Measurements from ENCODE around the gene ACCSL. TPM values are rescaled to one million over a fixed set of nuclear protein-coding genes. Genes with fewer than 3 reads are reported as not detected.

ACCSL gene
- total and polyA plus RNA-seq, 2 donors (not counting 1 experiment from before 2014, with no cell fraction given), result not detected

GRCh38 chr11:44005063-44005701, 42.6 kb upstream of the ACCSL start:
- Histone ChIP-seq H3K79me2 (ENCODE audit: control insufficient read depth, insufficient read depth, low read length) (no peaks in the 10 kb centered on the region), H3K36me3 (ENCODE audit: control insufficient read depth, insufficient read depth, low read length) (no peaks in the 10 kb centered on the region), H3K27me3 (ENCODE audit: control insufficient read depth, insufficient read depth, low read length) (peaks cover 2% of the 10 kb centered on the region), H3K4me3 (replicated peaks in 1 of 4; ENCODE audit: control extremely low read depth in 1 of 4, insufficient read depth in 1 of 4, low read depth in 3 of 4, low read length in 4 of 4) (no peak overlapping the region), H3K27ac (ENCODE audit: insufficient read depth, low read length) (no peak overlapping the region), H3K9ac (ENCODE audit: insufficient read depth, low read length) (no peak overlapping the region), H3K4me2 (ENCODE audit: extremely low read depth, insufficient read depth, low read length) (no peak overlapping the region), H4K20me1 (ENCODE audit: control insufficient read depth, extremely low read depth, insufficient read depth, low read length) (no peaks in the 10 kb centered on the region), H3K9me3 (ENCODE audit: control insufficient read depth, insufficient read depth, low read depth, low read length) (no peaks in the 10 kb centered on the region), H2AFZ (ENCODE audit: low read length) (no peak overlapping the region), H3K4me1 (ENCODE audit: control insufficient read depth, extremely low read depth, insufficient read depth, low read length) (no peaks in the 10 kb centered on the region)
- no peak for DNase-seq (ENCODE audit: low read depth in 2 of 2)
- no peak for TF ChIP-seq EZH2 (IDR thresholded peaks at IDR 0.05; ENCODE audit: low read length, missing control alignments)
- TF ChIP-seq, protein P1, sequence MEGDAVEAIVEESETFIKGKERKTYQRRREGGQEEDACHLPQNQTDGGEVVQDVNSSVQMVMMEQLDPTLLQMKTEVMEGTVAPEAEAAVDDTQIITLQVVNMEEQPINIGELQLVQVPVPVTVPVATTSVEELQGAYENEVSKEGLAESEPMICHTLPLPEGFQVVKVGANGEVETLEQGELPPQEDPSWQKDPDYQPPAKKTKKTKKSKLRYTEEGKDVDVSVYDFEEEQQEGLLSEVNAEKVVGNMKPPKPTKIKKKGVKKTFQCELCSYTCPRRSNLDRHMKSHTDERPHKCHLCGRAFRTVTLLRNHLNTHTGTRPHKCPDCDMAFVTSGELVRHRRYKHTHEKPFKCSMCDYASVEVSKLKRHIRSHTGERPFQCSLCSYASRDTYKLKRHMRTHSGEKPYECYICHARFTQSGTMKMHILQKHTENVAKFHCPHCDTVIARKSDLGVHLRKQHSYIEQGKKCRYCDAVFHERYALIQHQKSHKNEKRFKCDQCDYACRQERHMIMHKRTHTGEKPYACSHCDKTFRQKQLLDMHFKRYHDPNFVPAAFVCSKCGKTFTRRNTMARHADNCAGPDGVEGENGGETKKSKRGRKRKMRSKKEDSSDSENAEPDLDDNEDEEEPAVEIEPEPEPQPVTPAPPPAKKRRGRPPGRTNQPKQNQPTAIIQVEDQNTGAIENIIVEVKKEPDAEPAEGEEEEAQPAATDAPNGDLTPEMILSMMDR (conservative IDR thresholded peaks at IDR 0.05 in 1 of 2, IDR thresholded peaks at IDR 0.05 in 1 of 2; ENCODE audit: low read depth in 1 of 2, low read length in 2 of 2), result no peak

DNA sequence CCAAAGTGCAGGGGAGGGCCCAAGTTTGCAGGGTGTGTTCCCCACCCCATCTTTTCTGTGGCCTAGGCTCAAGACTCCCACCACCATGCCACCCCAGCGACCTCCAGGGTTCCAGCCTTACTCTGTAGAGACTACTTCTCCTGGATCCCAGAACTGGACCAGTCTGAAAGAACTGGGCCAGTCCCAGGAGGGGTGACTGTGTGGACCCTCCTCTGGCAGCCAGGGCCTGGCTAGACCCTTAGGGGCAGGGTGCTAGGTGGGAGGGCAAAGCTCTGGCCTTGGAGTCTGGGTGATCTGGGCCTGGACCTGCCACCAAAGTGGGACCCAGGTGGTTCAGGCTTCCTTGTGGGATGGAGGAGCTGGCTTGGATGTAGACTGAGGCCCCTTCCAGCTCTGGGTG, 41.8 kb upstream of the ACCSL start:
- H3K9me3 ChIP-seq (ENCODE audit: control insufficient read depth, insufficient read depth, low read depth, low read length), result no peaks in the 10 kb centered on the region
- H3K27ac ChIP-seq (ENCODE audit: insufficient read depth, low read length), result no peak overlapping the region
- no peaks in the 10 kb centered on the region for H3K79me2 ChIP-seq (ENCODE audit: control insufficient read depth, insufficient read depth, low read length)
- no peak overlapping the region for H2AFZ ChIP-seq (ENCODE audit: low read length)
- TF ChIP-seq EZH2 (IDR thresholded peaks at IDR 0.05; ENCODE audit: low read length, missing control alignments), result no peak
- no peak overlapping the region for H3K4me2 ChIP-seq (ENCODE audit: extremely low read depth, insufficient read depth, low read length)
- H3K4me3 ChIP-seq (replicated peaks in 1 of 4; ENCODE audit: control extremely low read depth in 1 of 4, insufficient read depth in 1 of 4, low read depth in 3 of 4, low read length in 4 of 4), result no peak overlapping the region
- H3K36me3 ChIP-seq (ENCODE audit: control insufficient read depth, insufficient read depth, low read length), result no peaks in the 10 kb centered on the region
- no peaks in the 10 kb centered on the region for H4K20me1 ChIP-seq (ENCODE audit: control insufficient read depth, extremely low read depth, insufficient read depth, low read length)
- peaks cover 4% of the 10 kb centered on the region for H3K4me1 ChIP-seq (ENCODE audit: control insufficient read depth, extremely low read depth, insufficient read depth, low read length)
- no peak overlapping the region for H3K9ac ChIP-seq (ENCODE audit: insufficient read depth, low read length)
- H3K27me3 ChIP-seq (ENCODE audit: control insufficient read depth, insufficient read depth, low read length), result peaks cover 1% of the 10 kb centered on the region
- DNase-seq (ENCODE audit: low read depth in 2 of 2), result no peak

GRCh38 chr11:44006917-44007361, 40.8 kb upstream of the ACCSL start:
- Histone ChIP-seq H3K9ac (ENCODE audit: insufficient read depth, low read length) (no peak overlapping the region), H3K4me1 (ENCODE audit: control insufficient read depth, extremely low read depth, insufficient read depth, low read length) (peaks cover 6% of the 10 kb centered on the region), H3K36me3 (ENCODE audit: control insufficient read depth, insufficient read depth, low read length) (no peaks in the 10 kb centered on the region), H2AFZ (ENCODE audit: low read length) (no peak overlapping the region), H3K27me3 (ENCODE audit: control insufficient read depth, insufficient read depth, low read length) (no peaks in the 10 kb centered on the region), H3K4me3 (replicated peaks in 1 of 4; ENCODE audit: control extremely low read depth in 1 of 4, insufficient read depth in 1 of 4, low read depth in 3 of 4, low read length in 4 of 4) (no peak overlapping the region), H3K4me2 (ENCODE audit: extremely low read depth, insufficient read depth, low read length) (no peak overlapping the region), H3K79me2 (ENCODE audit: control insufficient read depth, insufficient read depth, low read length) (no peaks in the 10 kb centered on the region), H3K27ac (ENCODE audit: insufficient read depth, low read length) (no peak overlapping the region), H3K9me3 (ENCODE audit: control insufficient read depth, insufficient read depth, low read depth, low read length) (no peaks in the 10 kb centered on the region), H4K20me1 (ENCODE audit: control insufficient read depth, extremely low read depth, insufficient read depth, low read length) (no peaks in the 10 kb centered on the region)
- DNase-seq (ENCODE audit: low read depth in 2 of 2), result no peak
- TF ChIP-seq EZH2 (IDR thresholded peaks at IDR 0.05; ENCODE audit: low read length, missing control alignments), result no peak
- TF ChIP-seq, protein P1 (conservative IDR thresholded peaks at IDR 0.05 in 1 of 2, IDR thresholded peaks at IDR 0.05 in 1 of 2; ENCODE audit: low read depth in 1 of 2, low read length in 2 of 2), result no peak

All from fibroblast of lung (primary cell).